Rectal smooth muscle tissue (tissue), 1 donor: ENCODE measurements around the gene HSDL1.
A peak's percentile ranks its signal among the peaks of the same experiment; 100 is the strongest.

Source experiments
- H3K27ac ChIP-seq: one replicate; pipeline ENCODE4 v1.7.0; 2013; ENCODE audit warnings: low read depth, low read length, inconsistent platforms
- H3K27me3 ChIP-seq: one replicate; pipeline ENCODE4 v1.7.0; 2013; ENCODE audit warnings: low read length; ENCODE audit not compliant: control insufficient read depth, insufficient read depth
- H3K36me3 ChIP-seq: one replicate; pipeline ENCODE4 v1.7.0; 2013; ENCODE audit warnings: low read length; ENCODE audit not compliant: control insufficient read depth, insufficient read depth
- H3K4me1 ChIP-seq: one replicate; pipeline ENCODE4 v1.7.0; 2013; ENCODE audit warnings: low read length; ENCODE audit not compliant: control insufficient read depth, insufficient read depth
- H3K4me3 ChIP-seq: one replicate; pipeline ENCODE4 v1.7.0; 2013; ENCODE audit warnings: low read length
- H3K9ac ChIP-seq: one replicate; pipeline ENCODE4 v1.7.0; 2013; ENCODE audit warnings: low read length

Gene HSDL1

DNA sequence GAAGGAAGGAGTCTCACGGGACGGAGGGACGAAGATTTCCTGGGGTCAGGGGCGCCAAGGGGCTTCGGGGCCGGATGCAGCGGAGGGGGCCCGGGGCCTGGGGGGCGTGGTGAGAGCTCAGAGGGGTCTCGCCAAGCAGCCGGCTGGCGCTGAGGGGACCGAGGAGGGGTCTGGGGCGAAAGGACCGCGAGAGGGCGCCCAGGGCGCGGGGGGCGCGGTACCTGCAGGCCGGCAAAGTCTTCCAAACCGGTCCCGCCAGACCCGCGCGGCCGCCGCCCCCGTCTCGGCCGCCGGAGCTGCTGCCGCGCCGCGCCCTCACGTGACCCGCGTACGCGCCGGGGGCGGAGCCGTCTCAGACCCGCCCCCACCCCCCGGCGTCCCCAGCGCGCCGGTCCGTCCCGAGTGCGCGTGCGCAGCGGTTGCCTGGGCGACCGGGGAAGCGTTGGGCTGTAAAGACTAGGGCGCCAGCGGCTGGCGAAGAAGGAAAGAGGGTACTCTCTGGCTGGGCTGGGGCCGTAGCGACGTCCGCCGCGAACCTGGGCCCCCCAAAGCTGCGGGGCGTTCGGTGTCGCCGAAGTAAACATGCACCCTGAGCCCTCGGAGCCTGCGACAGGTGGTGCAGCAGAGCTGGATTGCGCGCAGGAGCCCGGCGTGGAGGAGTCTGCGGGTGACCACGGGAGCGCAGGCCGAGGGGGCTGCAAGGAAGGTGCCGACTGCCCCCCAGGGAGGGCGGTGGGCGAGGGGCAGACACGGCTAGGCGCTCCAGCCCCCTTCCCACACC is at the start of gene HSDL1, which contains the start of gene DNAAF1:
Gene HSDL1 (minus strand): TSS at position 319 of the 781 bp plus-strand sequence. CDS start 13,856 bp downstream, outside the sequence.
Gene DNAAF1 (plus strand): TSS at position 450 of the 781 bp plus-strand sequence. CDS start 133 bp downstream, at position 583.
- peak within 1 kb of the TSS; percentile 64 for H3K27ac ChIP-seq
- H3K36me3 ChIP-seq, result no peaks in the 10 kb centered on the region
- no peaks in the 10 kb centered on the region for H3K27me3 ChIP-seq
- peak within 1 kb of the TSS; percentile 40 for H3K9ac ChIP-seq
- no peaks in the 10 kb centered on the region for H3K4me1 ChIP-seq
- H3K4me3 ChIP-seq, result peak within 1 kb of the TSS; percentile 84

GRCh38 chr16:84194018-84194417 is 49.0 kb upstream of the HSDL1 start:
- no peaks in the 10 kb centered on the region for H3K27me3 ChIP-seq
- H3K9ac ChIP-seq, result no peak overlapping the region
- H3K4me1 ChIP-seq, result no peaks in the 10 kb centered on the region
- no peak overlapping the region for H3K4me3 ChIP-seq
- H3K36me3 ChIP-seq, result no peaks in the 10 kb centered on the region
- no peak overlapping the region for H3K27ac ChIP-seq

DNA sequence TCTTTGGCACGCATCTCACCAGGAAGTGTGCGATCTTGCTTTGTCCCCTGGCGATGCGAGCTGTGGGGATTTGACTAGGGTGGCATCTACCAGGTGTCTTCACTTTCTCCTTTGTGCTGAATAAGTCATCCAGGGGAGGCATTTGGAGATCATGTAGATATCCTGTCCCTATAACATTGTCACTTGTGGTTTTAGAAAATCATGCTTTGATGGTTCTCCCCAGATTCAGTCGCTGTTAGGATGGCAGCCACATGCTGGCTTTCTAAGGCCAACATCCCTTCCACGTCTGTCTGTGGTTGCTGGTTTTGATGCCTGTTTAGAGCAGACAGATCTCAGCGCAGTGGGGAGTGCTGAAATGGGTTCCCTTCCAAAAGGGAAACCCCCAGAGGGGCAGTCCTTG is 48.5 kb upstream of the HSDL1 start:
- no peak overlapping the region for H3K27ac ChIP-seq
- H3K9ac ChIP-seq, result no peak overlapping the region
- H3K27me3 ChIP-seq, result no peaks in the 10 kb centered on the region
- H3K4me3 ChIP-seq, result no peak overlapping the region
- H3K4me1 ChIP-seq, result no peaks in the 10 kb centered on the region
- no peaks in the 10 kb centered on the region for H3K36me3 ChIP-seq

GRCh38 chr16:84191466-84191865 is 46.5 kb upstream of the HSDL1 start:
- no peaks in the 10 kb centered on the region for H3K36me3 ChIP-seq

GRCh38 chr16:84190731-84191388 is 45.9 kb upstream of the HSDL1 start, which contains the start of gene ADAD2:
TSS of gene ADAD2 (plus strand) at chr16:84191157. CDS start at chr16:84191231, 74 bp downstream.
- Histone ChIP-seq H3K9ac (no peak within 1 kb of the TSS), H3K4me3 (no peak within 1 kb of the TSS), H3K4me1 (peaks cover 3% of the 10 kb centered on the region), H3K27ac (no peak within 1 kb of the TSS), H3K27me3 (no peaks in the 10 kb centered on the region), H3K36me3 (no peaks in the 10 kb centered on the region)

More at GRCh38 chr16:84191466-84191865, 46.5 kb upstream of the HSDL1 start:
- no peak overlapping the region for H3K9ac ChIP-seq
- no peak overlapping the region for H3K27ac ChIP-seq
- no peaks in the 10 kb centered on the region for H3K4me1 ChIP-seq
- no peak overlapping the region for H3K4me3 ChIP-seq
- no peaks in the 10 kb centered on the region for H3K27me3 ChIP-seq

- peak within 1 kb of the TSS; percentile 88 for H3K9ac ChIP-seq
- peaks cover 4% of the 10 kb centered on the region for H3K4me1 ChIP-seq
- peak within 1 kb of the TSS; percentile 73 for H3K27ac ChIP-seq
- H3K4me3 ChIP-seq, result peak within 1 kb of the TSS; percentile 98
- no peaks in the 10 kb centered on the region for H3K27me3 ChIP-seq
- H3K36me3 ChIP-seq, result peaks cover 23% of the 10 kb centered on the region
These were observed 41.9 kb upstream of the HSDL1 start, which contains the start of gene TAF1C for GRCh38 chr16:84186685-84187437. TSS of gene TAF1C (minus strand) at chr16:84187057. CDS start at chr16:84184988, 2,069 bp downstream.

DNA sequence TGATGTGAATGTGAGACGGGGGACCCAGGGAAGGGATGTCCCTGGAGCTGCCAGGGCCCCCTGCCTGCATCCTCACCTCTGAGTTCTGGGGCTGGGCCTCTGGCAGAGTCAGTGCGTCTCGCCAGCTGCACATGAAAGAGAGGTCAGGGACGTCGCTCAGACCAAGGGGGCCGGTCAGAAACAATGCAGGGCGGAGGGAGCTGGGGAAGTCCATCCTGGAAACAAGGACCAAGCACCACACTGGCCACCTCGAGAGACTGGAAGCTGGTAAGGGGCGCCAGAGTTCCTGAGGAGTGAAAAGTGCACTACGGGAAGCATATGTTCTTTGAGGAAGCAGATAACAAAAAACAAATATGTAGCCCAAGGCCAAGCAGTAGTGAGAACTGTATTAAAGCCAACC is 39.8 kb upstream of the HSDL1 start:
- H3K27me3 ChIP-seq, result no peaks in the 10 kb centered on the region
- no peak overlapping the region for H3K27ac ChIP-seq
- H3K4me3 ChIP-seq, result no peak overlapping the region
- H3K4me1 ChIP-seq, result peaks cover 4% of the 10 kb centered on the region
- peaks cover 23% of the 10 kb centered on the region for H3K36me3 ChIP-seq
- H3K9ac ChIP-seq, result no peak overlapping the region

DNA sequence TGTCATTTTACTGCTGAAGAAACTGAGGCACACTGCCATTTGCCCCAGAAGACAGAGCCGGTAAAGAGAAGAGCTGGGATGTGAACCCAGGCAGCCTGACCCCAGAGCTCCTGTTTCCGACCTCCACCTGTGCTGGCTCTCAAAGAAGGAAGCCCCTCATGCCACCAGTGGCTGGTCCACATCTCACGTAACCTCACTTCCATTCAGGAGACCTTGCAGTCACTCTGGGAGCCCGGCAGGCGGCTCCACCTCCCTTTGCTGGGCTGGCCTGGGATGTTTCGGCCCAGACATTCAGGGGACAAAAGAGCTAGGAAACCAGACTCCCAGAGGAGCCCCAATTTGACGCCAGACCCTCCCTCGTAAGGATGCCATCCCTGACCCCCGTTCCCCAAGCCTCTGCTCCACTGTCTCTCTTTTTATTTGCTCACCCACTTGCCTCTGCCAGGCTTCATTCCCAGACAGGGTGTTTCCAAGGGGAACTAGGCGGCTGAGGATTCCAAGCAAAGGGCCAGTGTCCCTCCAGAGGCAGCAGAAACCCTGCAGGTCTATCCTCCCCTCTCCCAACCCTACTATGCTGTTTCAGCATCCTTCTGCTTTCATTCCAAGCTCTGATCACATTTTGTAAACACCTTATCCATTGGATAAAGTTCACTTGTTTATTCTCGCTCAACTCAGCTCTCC is 39.1 kb upstream of the HSDL1 start:
- H3K27ac ChIP-seq, result no peak overlapping the region
- no peak overlapping the region for H3K9ac ChIP-seq
- no peak overlapping the region for H3K4me3 ChIP-seq
- peaks cover 23% of the 10 kb centered on the region for H3K36me3 ChIP-seq
- peaks cover 4% of the 10 kb centered on the region for H3K4me1 ChIP-seq
- H3K27me3 ChIP-seq, result no peaks in the 10 kb centered on the region

- no peak overlapping the region for H3K27ac ChIP-seq
- H3K36me3 ChIP-seq, result peaks cover 23% of the 10 kb centered on the region
- no peak overlapping the region for H3K9ac ChIP-seq
- no peaks in the 10 kb centered on the region for H3K27me3 ChIP-seq
- peaks cover 4% of the 10 kb centered on the region for H3K4me1 ChIP-seq
- no peak overlapping the region for H3K4me3 ChIP-seq
These were observed 38.5 kb upstream of the HSDL1 start for GRCh38 chr16:84183572-84183875.

GRCh38 chr16:84182680-84183571 is 37.9 kb upstream of the HSDL1 start:
- Histone ChIP-seq H3K27ac (no peak overlapping the region), H3K9ac (no peak overlapping the region), H3K27me3 (no peaks in the 10 kb centered on the region), H3K4me1 (peaks cover 6% of the 10 kb centered on the region), H3K36me3 (peaks cover 23% of the 10 kb centered on the region), H3K4me3 (no peak overlapping the region)

GRCh38 chr16:84182104-84182503 is 37.1 kb upstream of the HSDL1 start:
- Histone ChIP-seq H3K9ac (no peak overlapping the region), H3K27me3 (no peaks in the 10 kb centered on the region), H3K4me3 (no peak overlapping the region), H3K4me1 (peaks cover 9% of the 10 kb centered on the region), H3K27ac (no peak overlapping the region), H3K36me3 (peaks cover 23% of the 10 kb centered on the region)
